ENCODE results near the gene DDX21. TPM values are rescaled to one million over a fixed set of nuclear protein-coding genes. Genes with fewer than 3 reads are reported as not detected.

The DDX21 gene
- total and polyA plus RNA-seq, 3 donors from 2014 or later: 38.3 to 51.3 (median 47.9) TPM

GRCh38 chr10:68997211-68997610 is 41.2 kb downstream of the DDX21 start:
- no peak for DNase-seq
- Histone ChIP-seq H3K4me3 (no peak overlapping the region), H3K4me1 (peaks cover 16% of the 10 kb centered on the region), H3K36me3 (ENCODE audit: low read depth, missing control alignments) (no peaks in the 10 kb centered on the region), H3K27me3 (no peaks in the 10 kb centered on the region), H3K27ac (no peak overlapping the region), H3K9me3 (no peaks in the 10 kb centered on the region)
- TF ChIP-seq CTCF (IDR thresholded peaks at IDR 0.05) (no peak), POLR2A (IDR thresholded peaks at IDR 0.05) (no peak)
- WGBS, 2 donors: 71 to 85% methylated on average over 3 of the region's 3 CpGs
- intact Hi-C loops (cut with DNase I; ENCODE audit: low total_unique reads): no loop called here

GRCh38 chr10:69004821-69005220 is 48.9 kb downstream of the DDX21 start:
- Histone ChIP-seq H3K36me3 (ENCODE audit: low read depth, missing control alignments) (no peaks in the 10 kb centered on the region), H3K4me1 (no peaks in the 10 kb centered on the region), H3K9me3 (no peaks in the 10 kb centered on the region), H3K4me3 (no peak overlapping the region), H3K27me3 (no peaks in the 10 kb centered on the region), H3K27ac (no peak overlapping the region)
- intact Hi-C loops (cut with DNase I; ENCODE audit: low total_unique reads): no loop called here
- TF ChIP-seq POLR2A (IDR thresholded peaks at IDR 0.05): no peak
- TF ChIP-seq CTCF (IDR thresholded peaks at IDR 0.05): peak; percentile 26 to 44 (median 43)
- WGBS, 2 donors: 23 to 45% methylated on average over 1 of the region's 1 CpG
- no peak for DNase-seq

GRCh38 chr10:69005704-69006485 is 49.9 kb downstream of the DDX21 start:
- intact Hi-C loops (cut with DNase I; ENCODE audit: low total_unique reads): no loop called here
- Histone ChIP-seq H3K27ac (no peak overlapping the region), H3K4me3 (no peak overlapping the region), H3K9me3 (no peaks in the 10 kb centered on the region), H3K36me3 (ENCODE audit: low read depth, missing control alignments) (no peaks in the 10 kb centered on the region), H3K4me1 (no peaks in the 10 kb centered on the region), H3K27me3 (no peaks in the 10 kb centered on the region)
- TF ChIP-seq CTCF (IDR thresholded peaks at IDR 0.05) (no peak), POLR2A (IDR thresholded peaks at IDR 0.05) (no peak)
- DNase-seq: no peak
- WGBS, 2 donors: 87 to 90% methylated on average over 6 of the region's 6 CpGs

- Histone ChIP-seq H3K9me3 (no peaks in the 10 kb centered on the region), H3K27ac (no peak overlapping the region), H3K36me3 (ENCODE audit: low read depth, missing control alignments) (no peaks in the 10 kb centered on the region), H3K4me3 (no peak overlapping the region), H3K4me1 (no peaks in the 10 kb centered on the region), H3K27me3 (no peaks in the 10 kb centered on the region)
- intact Hi-C loops (cut with DNase I; ENCODE audit: low total_unique reads): no loop called here
- 78 to 88% methylated on average over 3 of the region's 3 CpGs for WGBS, 2 donors
- no peak for DNase-seq
- TF ChIP-seq CTCF (IDR thresholded peaks at IDR 0.05): no peak
- no peak for TF ChIP-seq POLR2A (IDR thresholded peaks at IDR 0.05)
Measured at GRCh38 chr10:69007260-69007659, 51.3 kb downstream of the DDX21 start.

GRCh38 chr10:69009360-69009759 is 53.4 kb downstream of the DDX21 start:
- H3K36me3 ChIP-seq (ENCODE audit: low read depth, missing control alignments): no peaks in the 10 kb centered on the region
- intact Hi-C loops (cut with DNase I; ENCODE audit: low total_unique reads): no loop called here
- no peaks in the 10 kb centered on the region for H3K27me3 ChIP-seq
- H3K9me3 ChIP-seq: no peaks in the 10 kb centered on the region
- TF ChIP-seq CTCF (IDR thresholded peaks at IDR 0.05) (no peak), POLR2A (IDR thresholded peaks at IDR 0.05) (no peak)
- no peak for DNase-seq
- 76 to 79% methylated on average over 2 of the region's 2 CpGs for WGBS, 2 donors
- H3K4me3 ChIP-seq: no peak overlapping the region
- no peak overlapping the region for H3K27ac ChIP-seq
- H3K4me1 ChIP-seq: no peaks in the 10 kb centered on the region

Measured in testis (tissue), 3 donors.